SW 1271 (cell line): ENCODE results near the gene MBOAT1.

Experiments
- DNase-seq, 2 experiments: peaks; one replicate each; lab custom pipeline; 2025; lab: John Stamatoyannopoulos, UW

MBOAT1 gene

DNA sequence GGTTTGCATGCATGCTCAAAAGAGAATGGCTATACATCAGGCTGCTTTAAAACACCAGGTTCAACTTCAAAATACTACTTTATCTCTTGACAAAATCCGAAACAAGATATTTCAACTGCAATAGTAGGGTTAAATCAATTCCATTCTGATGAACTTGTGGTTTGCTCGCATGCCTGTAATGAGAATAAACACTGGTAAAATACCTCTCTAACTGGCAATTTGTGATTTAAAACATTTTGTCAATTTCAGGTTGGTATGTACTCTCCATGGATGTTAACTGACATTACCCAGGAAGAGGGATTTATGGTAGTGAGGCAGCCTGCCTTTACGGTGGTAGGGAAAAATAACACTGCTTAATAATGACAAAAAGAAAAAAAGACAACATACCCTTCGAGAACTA is 74.4 kb downstream of the MBOAT1 start:
- DNase-seq, result no peak

- no peak for DNase-seq
These were observed 75.0 kb downstream of the MBOAT1 start for GRCh38 chr6:20137240-20137639.

DNA sequence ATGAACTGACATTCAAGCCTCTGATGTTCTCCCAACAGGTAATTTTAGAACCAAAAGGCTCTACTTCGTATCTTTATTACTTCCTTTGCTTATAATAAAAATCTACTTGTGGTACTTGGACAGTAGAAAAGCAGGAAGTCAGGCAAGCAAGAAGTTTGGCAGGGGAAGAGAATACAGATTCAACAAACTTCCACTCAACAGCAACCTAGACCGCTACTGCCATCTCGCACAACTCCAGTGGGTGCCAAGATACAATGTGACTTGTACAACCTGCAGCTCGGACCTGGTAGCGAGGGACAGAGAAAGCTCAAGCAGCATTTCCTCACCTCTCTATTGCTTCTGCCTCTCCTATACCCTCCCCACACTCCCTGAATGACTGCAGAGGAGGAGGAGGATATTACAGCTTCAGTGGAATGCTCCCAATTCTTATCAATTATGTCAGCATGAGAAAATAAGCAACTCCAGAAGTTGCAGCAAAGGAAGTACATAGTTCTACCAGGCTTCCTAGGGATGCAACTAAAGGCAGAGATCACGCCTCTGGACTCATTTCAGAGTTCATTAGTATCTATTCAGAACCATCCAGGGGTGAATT is 76.5 kb downstream of the MBOAT1 start:
- no peak for DNase-seq

DNA sequence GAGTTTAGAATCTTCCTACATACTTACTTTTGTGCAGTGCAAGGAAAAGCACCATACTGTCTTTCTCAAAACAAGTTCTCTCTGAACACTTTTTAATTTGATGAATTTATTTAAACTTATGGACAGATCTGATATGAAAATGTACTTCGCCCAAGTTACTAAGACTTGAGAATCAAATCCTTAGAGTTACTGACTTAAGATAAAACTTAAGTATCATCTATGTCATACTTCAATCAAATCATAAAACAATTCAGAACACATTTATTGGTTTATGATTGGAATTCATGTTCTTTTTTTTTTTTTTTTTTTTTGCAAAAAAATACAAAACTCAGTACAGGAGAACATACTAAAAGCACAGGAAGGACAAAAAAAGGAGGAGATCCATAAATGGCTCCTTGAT is 77.7 kb downstream of the MBOAT1 start:
- no peak for DNase-seq

DNA sequence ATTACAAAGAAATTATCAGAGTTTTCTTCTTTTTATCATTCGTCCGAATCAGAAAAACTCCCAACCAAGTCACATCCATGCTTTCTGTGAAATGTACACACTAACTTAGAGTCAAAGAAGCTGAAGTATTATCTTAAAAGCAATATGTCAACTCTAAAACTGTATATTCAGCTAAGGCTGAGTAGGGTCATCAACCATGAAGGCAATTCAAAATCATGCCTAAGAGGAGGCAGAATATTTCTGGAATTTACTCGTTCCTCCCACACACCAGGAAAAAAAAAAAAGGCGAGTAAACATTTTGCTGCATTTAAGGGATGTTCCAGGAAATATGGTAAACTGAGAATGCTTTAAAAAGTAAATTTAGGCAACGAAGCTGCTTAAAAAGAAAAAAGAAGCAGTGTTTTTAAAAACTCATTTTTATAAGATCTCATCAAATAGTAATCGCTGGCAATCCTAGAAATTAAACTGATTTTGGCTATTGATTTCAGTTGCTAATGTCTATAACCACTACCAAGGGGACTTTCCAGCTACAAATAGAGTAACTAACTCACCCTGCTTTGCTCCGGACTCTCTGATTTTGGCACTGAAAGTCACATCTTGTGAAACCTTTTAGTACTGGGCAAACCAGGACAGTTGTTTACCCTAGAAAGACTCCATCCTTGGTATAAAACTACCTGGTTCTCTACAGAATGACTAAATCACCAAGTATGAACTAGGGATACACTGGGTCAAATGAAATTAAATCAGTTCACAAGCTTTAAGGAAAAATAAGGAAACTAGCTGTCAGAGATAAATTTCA is 82.8 kb downstream of the MBOAT1 start:
- DNase-seq, result no peak

- DNase-seq, result no peak
These were observed 84.3 kb downstream of the MBOAT1 start for GRCh38 chr6:20128018-20128417.

DNA sequence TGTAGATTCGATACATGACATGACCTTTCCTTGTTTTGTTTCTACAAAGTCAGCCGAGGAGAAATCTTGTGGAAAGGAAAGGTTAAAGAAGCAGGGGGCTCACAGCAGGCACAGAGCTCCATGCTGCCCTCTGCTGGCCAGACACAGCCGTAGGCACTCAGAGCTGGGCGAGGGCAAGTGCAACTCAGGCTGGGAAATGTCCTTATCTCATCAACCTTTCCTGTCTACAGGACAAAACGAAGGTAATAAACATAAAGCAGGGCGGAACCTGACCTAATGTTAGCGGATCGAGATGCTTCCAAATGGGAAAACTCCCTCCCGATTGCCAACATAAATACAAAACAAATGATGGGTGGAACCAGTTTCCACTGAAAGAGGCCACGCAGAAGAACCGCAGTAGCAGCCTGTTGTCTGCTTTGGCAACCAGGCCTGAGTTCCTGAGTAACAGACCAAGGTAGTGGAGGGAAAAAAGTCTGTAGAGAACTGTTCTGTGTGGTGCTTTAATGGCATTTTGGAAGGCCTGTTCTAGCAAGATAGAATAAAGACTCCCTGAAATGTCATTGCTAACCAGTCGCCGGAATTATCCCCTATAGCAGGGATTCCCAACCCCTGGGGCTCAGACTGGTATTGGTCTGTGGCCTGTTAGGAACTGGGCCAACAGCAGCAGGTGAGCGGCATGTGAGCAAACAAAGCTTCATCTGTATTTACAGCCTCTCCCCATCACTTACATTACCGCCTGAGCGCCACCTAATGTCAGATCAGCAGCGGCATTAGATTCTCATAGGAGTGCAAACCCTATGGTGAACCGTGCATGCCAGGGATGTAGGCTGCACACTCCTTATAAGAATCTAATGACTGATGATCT is 85.2 kb downstream of the MBOAT1 start:
- DNase-seq, result peak; percentile 7 to 59

DNA sequence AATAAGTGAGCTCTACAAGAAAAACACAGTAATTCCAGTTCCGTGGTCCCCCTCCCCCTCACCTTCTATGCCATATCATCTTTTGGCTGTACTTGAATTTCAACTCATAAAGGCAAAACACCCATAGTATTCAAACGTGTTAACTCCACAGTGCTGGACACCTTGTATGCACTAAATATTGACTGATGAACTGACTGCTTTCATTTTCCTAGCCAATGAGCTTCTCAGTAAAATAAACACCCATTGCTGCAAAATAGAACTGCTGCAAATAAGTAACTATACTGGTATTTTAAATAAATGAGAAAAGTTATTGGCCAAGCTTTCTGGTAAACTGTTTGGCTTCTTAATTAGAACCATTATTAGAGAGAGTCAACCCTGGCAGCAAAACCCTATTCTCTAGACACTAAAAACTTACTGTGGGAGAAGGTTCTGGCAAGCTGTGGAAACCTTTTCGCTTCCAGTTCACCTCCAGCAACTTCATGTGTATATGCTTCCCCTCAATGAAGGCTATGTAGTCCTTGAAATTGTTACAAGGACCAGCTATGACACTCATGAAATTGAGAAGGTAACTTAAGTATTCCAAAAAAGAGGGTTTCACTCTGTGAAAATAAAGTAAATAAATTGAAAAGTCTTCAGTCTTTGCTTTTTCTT is 86.0 kb downstream of the MBOAT1 start:
- DNase-seq, result no peak

DNA sequence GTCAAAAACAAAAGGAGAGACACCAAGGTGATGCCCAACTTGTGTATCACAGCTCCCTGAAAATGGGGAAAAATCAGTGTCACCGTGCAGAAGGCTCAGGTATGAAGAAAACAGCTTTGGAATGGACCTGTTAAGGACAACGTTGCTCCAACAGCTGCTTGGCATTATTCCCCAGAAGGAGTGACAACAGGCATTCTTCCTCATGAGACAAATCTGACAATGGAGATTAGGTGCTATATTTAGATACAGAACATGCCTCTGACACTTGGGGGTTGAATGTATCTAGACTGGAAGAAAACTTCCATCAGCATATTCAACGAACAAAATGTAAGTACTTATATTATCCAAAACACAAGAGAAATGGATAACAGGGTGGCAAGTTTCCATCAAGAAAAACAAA is 87.7 kb downstream of the MBOAT1 start:
- DNase-seq, result no peak

GRCh38 chr6:20119485-20119884 is 92.8 kb downstream of the MBOAT1 start:
- DNase-seq, result no peak

GRCh38 chr6:20118892-20119291 is 93.4 kb downstream of the MBOAT1 start:
- no peak for DNase-seq

- DNase-seq, result no peak
These were observed 94.8 kb downstream of the MBOAT1 start for GRCh38 chr6:20117474-20117873.

DNA sequence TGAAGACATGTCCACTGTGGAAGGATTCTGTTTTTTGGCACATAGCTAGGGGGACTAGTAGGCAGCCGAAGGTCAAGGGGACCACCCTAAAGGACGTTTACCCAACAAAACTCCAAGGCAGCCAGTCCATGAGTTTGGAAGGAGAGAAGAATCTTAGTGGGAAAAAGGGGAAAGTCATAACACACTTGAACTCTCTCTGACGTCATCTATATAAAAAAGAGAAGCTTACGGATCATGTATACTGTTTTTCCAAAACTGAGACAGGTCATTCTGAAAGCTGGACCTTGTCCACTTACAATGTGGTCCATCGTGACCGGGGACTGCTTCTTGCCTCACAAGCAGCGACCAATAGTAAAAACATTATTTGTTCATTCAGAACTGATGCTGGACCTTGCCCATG is 95.5 kb downstream of the MBOAT1 start:
- DNase-seq, result no peak

DNA sequence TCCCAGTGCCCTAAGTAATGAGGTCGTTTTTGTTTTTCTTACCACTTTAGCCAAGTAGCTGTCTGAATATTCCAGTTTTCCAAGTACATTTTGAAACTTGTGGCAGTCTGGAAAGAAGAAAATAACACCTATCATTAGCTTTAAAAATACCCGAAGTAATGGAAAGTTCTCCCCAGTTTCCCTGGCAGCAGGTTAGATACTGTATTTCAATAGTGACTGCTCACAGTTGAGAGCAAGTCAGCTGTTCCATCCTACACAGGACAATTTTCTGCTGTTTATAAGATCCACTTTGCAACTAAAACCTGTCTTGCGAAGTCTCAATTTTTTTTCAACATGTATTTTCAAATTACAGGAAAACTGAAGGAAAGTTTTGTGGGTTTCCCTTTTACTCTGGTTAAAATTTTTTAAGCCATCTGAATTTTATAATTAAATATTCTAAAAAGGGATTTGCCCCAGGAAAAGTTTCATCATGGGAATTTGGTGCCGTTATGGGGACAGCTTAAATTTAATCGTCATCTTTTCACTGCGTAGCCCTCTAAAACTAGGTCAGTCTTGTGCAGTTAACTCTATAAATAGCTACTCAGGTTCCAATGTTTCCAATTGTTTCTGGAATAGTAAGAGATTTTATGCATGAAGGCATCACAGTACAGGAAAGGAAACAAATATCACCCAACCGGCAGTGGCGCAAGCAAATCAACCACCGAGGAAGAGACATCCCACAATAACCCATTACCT is 96.9 kb downstream of the MBOAT1 start:
- DNase-seq, result no peak

DNA sequence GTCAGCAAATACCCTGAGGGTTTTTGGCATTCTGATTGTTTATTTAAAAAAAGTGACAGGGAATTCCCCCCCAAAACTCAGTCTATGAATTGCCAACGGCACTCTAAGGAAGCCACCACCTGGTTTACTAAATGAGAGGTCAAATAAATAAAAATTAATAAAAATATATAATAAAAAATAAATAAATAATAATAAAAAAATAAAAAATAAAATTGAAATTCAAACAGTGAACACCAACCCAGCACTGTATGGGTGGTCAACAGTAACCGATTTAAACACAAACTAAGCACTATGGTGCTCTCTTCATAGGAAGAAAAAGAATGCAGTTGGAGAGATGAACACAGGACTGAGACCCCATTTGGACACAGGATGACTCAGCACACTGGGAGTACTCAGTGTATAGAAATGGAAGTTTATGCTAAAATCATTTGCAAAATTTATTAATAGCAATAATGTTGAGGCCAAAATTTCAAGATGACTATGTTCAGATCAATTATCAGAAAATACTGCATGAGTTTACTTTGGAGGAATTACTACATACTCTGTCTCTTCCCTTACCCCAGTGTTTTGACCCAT is 98.5 kb downstream of the MBOAT1 start:
- no peak for DNase-seq

DNA sequence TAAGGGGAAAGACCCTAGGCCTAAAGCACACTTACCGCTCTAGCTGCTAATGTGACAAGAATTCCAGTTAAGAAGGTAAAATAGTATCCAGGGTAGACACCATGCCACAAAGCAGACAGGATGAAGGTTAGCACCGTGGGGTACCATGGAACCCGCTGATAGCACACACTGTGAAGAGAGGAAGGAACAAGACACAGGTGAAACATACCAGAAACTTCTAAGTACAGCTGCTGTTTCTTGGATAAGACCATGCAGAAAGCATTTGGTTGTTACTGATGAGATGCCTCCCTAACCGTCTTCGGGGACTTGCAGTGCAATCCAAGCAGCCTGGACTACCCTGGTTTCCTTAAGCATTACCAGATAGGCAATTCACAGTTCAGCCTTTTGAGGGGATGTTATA is 99.4 kb downstream of the MBOAT1 start:
- no peak for DNase-seq

DNA sequence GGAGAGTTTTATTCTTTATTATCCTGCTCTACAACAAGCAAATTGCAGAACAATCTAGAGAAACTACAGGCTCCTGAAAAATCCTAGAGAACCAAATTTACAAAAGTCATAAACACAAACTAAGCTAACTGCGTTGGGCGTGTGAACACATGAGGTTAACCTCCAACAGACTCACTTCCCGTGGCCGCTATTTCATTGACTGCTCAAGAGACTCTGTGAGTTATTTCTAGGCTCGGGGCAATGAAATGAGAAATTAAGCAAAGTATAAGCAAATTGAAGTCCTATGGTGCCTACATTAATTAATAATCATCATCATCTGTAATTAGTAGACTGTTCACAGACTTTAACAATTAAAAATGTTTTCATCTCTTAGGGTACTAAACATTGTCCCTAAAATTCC is 100.0 kb downstream of the MBOAT1 start:
- DNase-seq, result no peak

DNA sequence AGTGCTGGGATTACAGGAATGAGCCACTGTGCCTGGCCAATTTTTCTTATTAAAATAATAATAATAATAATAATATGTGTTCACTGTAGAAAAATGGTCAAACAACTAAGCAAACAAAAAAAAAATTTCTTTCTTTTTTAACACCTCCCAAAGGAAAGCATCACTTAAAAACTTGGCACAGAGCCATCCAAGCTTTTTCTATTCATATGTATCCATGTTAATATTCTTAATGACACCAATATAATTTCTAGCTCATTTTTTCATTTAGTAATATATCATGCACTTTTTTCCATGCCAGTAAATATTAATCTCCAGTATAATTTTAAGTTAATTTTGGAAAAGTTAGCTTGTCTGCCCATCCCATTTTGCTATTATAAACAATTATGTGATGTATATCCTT is 101.8 kb downstream of the MBOAT1 start:
- no peak for DNase-seq

DNA sequence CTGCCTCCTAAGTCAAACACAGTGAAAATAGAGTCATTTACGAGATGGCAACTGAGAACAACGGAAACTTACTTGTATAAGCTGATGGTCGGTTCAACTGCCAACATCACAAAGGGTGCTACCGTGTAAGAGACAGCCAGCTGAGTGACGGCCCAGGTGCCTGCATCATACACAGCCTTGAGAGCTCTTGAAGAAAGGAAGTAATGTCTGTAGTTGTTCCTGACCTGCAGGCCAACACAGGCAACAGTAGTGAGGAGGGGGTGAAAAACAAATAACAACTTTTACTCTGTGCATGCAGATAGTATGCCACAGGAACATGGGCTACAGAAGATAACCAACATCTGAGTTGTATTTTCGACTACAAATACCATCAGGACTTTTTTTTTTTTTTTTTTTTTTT is 102.7 kb downstream of the MBOAT1 start:
- DNase-seq, result no peak

DNA sequence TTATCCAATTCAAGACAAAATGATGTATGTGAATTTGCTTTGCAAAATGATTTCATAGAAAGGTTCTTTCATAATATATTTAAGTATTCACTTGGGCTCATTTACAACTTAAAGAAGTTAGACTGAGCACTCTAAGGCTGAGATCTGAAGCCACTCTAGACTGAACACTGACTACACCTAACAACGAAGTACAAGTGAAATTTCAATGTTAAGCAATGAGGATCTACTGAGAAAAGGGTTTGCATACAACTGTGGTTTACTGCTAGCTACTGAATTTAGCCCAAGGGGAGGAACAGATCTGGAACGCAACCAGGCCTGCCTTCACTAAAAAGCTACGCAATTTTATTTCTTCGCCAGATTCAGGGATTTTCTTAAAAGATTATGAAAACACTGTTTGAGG is 106.4 kb downstream of the MBOAT1 start:
- DNase-seq, result no peak

GRCh38 chr6:20104696-20105095 is 107.6 kb downstream of the MBOAT1 start:
- DNase-seq, result no peak
